Measurements from ENCODE around the gene SV2B.

- TF ChIP-seq JUNB (IDR thresholded peaks at IDR 0.05; ENCODE audit: unreplicated experiment) (no peak), CTCF (conservative IDR thresholded peaks at IDR 0.05; ENCODE audit: low read depth in 2 of 2) (no peak), EZH2 (IDR thresholded peaks at IDR 0.05; ENCODE audit: low read depth, unreplicated experiment) (no peak), POLR2AphosphoS5 (IDR thresholded peaks at IDR 0.05; ENCODE audit: low read depth) (no peak), REST (IDR thresholded peaks at IDR 0.05; ENCODE audit: unreplicated experiment) (no peak), EZH2phosphoT487 (IDR thresholded peaks at IDR 0.05; ENCODE audit: unreplicated experiment) (no peak), STAT1 (IDR thresholded peaks at IDR 0.05; ENCODE audit: unreplicated experiment) (no peak), ZNF331 (CRISPR knock-in tag; IDR thresholded peaks at IDR 0.05; ENCODE audit: low read depth) (no peak), CREB1 (CRISPR knock-in tag; IDR thresholded peaks at IDR 0.05; ENCODE audit: low read depth) (no peak), ZNF462 (CRISPR knock-in tag; IDR thresholded peaks at IDR 0.05) (no peak), NANOG (IDR thresholded peaks at IDR 0.05; ENCODE audit: borderline replicate concordance) (no peak), ETS1 (IDR thresholded peaks at IDR 0.05) (no peak), ZNF114 (CRISPR knock-in tag; IDR thresholded peaks at IDR 0.05) (no peak)
Measured at GRCh38 chr15:91223863-91224262, 123.8 kb downstream of the SV2B start.
